ENCODE measurements around the gene FAM3D.
"Not testable (repeated sequence)": the region's sequence is repeated elsewhere in the genome, so short reads cannot be mapped to it uniquely, and the experiment has no call there.

The FAM3D gene

GRCh38 chr3:58683466-58683865 is 16.9 kb upstream of the FAM3D start:
- peak; percentile 42 for DNase-seq (ENCODE audit: low spot score)

GRCh38 chr3:58683001-58683458 is 16.5 kb upstream of the FAM3D start:
- no peak for DNase-seq (ENCODE audit: low spot score)

DNA sequence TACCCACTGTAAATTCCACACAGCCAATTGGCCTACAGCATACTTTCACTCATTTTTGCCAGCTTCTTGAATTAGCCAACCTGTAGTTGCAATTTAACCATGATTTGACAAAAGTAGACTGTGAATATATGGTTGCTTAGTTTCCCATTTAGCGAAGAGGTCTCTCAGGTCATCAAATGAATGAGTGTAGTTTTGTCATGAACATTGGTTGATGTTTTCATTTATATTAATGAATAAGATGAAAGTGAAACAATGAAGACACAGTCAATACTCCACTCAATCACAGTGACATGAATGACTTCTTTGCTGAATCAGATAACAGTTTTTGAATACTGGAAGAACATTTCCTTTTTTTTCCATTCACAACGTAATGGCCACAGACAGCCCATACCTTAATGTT is 15.3 kb upstream of the FAM3D start:
- DNase-seq (ENCODE audit: low spot score), result no peak

DNA sequence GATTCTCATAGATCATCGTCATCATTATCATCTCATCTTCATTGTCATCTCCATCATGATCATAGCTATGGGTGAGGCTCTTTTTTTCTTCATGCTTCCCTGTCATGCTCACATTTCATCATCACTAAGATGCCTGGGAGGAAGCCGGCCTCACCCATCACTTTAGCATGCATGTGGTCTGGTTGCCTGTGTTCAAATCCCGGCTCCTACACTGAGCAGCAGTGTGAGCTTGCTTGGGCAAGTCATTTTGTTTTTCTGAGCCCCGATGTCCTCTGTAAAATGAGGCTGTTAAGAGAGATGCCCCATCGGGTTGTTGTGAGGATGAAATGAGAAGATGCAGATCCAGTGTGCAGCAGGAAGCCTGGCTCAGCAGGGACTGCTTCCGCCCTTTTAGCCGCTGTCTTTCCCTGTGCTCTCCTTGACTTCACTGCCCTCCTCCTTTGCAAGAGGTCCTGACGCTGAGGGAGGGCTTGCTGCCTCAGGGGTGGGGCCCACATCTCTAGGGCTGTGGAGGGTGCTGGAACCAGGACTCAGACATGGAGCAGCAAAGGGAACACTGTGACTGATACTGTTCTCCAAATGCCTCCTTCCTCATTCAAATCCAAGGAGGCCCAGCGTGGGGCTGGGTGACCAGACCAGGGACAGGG is 14.4 kb upstream of the FAM3D start:
- no peak for DNase-seq (ENCODE audit: low spot score)

DNA sequence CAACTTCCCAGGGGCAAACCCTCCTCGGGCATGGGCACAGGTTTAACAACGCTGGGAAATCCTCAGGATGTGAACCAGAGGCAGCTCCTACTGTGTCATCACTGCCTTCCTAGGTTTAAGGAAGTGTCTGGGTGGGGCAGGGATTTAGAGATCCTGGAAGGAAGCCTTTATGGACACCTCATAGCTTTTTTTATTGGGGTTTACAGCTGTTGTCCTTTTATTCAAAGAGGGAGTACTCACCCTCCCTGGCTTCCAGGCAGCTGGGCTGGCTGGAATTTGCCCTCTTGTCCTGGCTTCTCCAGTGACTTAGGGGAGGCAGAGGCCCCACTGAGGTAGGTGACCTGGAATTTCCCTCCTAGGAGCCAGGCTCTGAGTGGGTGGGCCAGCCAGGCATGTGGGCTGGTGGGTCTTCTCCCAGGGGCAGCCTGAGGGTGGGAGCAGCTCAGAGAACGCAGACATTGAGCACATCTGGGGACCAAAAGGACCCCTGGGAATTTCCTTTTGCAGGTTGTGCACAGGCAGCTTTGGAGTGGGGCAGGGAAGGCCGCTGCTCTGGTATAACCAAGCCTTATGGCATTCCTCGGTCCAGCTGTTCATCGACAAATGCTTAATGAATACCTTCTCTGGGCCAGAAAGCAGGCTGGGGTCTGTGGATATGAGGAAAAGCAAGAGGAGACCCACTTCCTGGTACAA is 13.5 kb upstream of the FAM3D start:
- DNase-seq (ENCODE audit: low spot score), result no peak

GRCh38 chr3:58679446-58679845 is 12.9 kb upstream of the FAM3D start:
- DNase-seq (ENCODE audit: low spot score), result no peak

GRCh38 chr3:58678177-58678970 is 11.8 kb upstream of the FAM3D start:
- DNase-seq (ENCODE audit: low spot score), result not testable (repeated sequence)

GRCh38 chr3:58672880-58673279 is 6.3 kb upstream of the FAM3D start:
- no peak for DNase-seq (ENCODE audit: low spot score)

DNA sequence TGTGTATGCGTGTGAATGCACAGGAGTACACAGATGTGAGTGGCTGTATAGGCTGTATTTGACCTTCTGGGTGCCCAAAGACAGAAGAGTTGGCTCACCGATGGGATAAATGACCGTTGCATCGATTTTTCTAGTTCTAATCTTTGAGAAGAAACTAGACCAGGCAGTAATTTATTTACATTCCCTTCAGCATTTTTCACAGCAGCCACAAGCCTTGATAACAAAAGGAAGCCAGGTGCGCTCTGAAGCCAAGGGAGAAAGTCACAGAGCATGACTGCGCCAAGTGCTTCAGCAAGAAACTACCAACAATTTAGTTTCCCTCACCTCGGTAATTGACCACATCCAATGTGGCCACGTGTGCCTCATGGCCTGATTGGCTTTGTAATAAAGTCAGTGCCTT is 5.9 kb upstream of the FAM3D start:
- DNase-seq (ENCODE audit: low spot score), result no peak

DNA sequence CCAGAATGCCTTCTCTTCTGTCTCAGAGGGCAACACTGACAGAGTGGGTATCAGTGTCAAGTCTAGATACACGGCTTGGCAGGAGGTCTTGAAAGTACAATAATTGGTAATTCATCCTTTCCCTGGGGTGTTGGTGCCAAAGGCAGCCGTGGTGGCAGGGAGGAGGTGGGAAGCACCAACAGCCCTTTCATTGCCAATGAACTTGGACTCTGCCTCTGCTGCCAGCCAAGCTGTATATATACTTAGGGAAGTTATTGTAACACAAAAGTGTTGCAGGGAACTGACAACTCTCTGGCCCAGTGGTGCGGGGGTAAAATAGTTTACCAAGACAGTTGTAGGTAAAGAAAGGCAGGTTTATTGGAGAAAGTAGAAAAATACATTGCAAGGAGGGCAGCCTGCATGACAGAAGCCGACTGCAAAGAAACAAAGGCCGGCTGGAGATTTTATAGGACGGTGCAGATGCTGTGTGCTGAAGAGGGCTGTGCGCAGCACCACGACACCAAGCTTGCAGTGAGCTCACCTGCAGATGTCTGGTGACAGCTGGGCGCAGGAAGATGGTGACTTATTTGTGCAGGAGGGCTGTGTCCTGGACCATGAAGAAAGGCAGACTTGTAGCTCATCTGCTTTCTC is 4.0 kb upstream of the FAM3D start:
- DNase-seq (ENCODE audit: low spot score), result no peak

GRCh38 chr3:58668247-58668646 is 1.7 kb upstream of the FAM3D start:
- DNase-seq (ENCODE audit: low spot score), result no peak

GRCh38 chr3:58667704-58668103 is 1.1 kb upstream of the FAM3D start:
- no peak for DNase-seq (ENCODE audit: low spot score)

GRCh38 chr3:58667229-58667628 is 655 bp upstream of the FAM3D start:
- no peak for DNase-seq (ENCODE audit: low spot score)

DNA sequence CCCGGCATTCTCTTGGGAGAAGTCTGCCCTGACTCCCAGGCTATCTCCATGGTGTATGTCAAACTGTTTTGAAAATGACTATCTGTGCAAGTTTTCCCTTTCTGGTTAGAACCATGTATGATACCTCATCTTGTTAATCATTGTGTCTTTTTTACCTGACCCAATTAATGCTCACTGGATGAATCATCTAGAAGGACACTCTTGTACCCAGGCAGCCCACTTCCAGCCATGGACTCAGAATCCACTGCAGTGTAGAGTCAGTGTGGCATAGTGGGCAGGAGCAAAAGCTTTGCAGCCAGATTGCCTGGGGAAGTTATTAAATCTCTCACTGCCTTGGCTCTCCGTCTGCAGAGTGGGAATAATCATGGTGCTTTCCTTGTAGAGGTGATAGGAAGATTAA is 1.2 kb downstream of the FAM3D start:
- no peak for DNase-seq (ENCODE audit: low spot score)

DNA sequence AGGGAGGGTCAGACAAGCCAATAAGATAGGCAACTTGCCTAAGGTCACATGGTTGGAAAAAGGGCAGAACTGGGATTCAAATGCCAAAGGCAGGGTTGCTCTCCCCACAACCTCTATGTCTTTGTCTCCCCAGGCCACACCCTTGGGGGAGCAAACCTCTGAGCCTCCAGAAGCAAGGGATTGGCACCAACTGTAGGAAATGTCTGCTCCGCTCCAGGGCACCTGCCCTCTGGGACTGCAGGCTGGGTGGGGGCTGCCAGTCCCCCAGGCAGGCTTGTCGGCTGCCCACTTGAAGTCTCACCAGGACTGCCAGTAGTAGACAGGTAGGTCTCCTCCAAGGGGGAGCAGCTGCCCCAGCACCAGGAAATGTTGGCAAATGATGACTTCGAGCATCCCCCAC is 2.0 kb downstream of the FAM3D start:
- no peak for DNase-seq (ENCODE audit: low spot score)

- no peak for DNase-seq (ENCODE audit: low spot score)
Observed at GRCh38 chr3:58661836-58662420, 4.6 kb downstream of the FAM3D start.

DNA sequence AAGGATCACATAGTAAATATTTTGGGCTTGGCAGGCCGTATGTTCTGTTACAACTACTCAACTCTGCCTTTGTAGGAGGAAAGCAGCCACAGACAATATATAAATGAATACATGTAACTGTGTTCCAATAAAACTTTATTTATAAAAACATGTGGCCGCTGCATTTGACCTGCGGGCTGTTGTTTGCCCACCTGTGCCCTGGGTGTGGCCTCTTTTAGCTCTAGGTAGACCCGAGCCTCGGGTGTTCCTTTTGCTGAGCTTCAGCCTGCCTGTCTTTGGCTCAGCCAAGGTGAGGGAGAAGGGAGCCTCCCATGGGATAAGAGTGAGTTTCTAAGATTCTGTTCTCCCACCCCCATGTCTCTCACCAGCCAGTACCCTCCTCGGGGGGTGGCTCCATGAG is 5.6 kb downstream of the FAM3D start:
- DNase-seq (ENCODE audit: low spot score), result no peak

DNA sequence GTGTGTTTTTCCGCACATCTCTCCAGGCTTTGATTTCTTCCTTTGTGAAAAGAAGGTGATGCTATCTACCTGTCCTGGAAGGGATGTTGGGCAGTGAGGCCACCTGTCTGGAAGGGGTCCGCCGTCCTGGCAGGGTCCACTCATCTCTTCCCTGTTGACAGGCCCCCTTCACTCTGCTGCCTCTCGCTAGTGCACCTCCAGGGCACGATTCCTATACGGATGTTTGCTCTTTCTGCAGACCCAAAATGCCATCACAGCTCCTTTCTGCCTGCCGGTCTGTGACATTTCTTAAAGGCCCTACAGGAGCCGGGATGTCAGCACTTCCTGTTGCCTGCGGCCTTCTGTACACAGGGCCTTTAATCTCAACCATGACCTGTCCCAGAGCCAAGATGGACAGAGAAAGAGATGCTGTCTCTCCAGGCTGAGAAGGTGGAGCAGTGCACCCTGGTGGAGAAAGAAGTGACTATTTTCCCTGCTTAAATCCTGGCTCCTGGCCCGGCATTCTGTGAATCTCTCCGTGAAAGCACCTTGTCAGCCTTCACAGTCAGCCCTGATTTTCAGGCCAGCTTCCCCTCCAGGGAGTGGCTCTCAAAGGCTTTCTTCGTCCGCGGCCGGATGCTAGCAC is 7.4 kb downstream of the FAM3D start:
- peak; percentile 66 for DNase-seq (ENCODE audit: low spot score)

- DNase-seq (ENCODE audit: low spot score), result no peak
Observed at GRCh38 chr3:58658508-58658907, 8.1 kb downstream of the FAM3D start.

GRCh38 chr3:58657571-58658141 is 8.9 kb downstream of the FAM3D start:
- DNase-seq (ENCODE audit: low spot score), result no peak

DNA sequence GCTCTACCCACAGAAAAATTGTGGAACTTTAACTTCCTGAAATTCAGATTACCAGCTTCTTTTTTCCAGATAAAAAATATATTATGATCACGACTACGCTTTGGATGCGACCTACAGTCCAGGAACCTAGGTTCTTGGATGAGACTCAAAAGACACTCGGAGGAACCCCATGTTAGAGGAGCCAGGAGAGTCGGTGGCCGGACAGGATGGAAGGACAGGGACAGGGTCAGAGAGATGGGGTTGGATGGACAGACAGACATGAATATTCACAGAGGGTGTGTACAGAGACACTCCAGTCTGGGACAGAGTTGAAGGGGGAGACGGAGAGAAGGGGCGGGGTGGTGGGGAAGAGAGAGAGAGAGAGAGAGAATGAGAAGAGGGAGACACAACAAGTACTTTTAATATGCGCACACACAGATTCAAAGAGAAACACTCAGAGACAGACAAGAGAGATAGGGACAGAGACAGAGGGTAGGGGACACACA is 9.5 kb downstream of the FAM3D start:
- DNase-seq (ENCODE audit: low spot score), result no peak

All from AG08396 (cell line).